SK-MEL-5 (cell line): ENCODE data around the gene COX19. TPM values are rescaled to one million over a fixed set of nuclear protein-coding genes. Genes with fewer than 3 reads are reported as not detected.
"Not testable (repeated sequence)": the region's sequence is repeated elsewhere in the genome, so short reads cannot be mapped to it uniquely, and the experiment has no call there.

Experiments used
- DNase-seq: peaks from one replicate; pipeline ENCODE4 v3.0.0-alpha.2; 2016; ENCODE audit warnings: low read depth, low spot score
- in situ Hi-C: cut with HindIII; loops from 2 replicates; pipeline ENCODE4 v1.10.0; 2016; ENCODE audit warnings: low sequenced_read_pairs, high pct_unique_total_duplicates, low pct_unique_long_range_greater_than_20kb
- total RNA-seq: library from RNA; depleted of rRNA; stranded (reverse); fragments of >200 nt; shearing (Covaris generic); gene quantifications from 2 replicates; pipeline ENCODE4 v1.2.3, GENCODE V29; 2014

The COX19 gene
- total RNA-seq, 1 experiment from 2014 or later: 12.9 TPM

- in situ Hi-C loops: no loop called here
Measured at GRCh38 chr7:1012716-1013095, 37.4 kb upstream of the COX19 start.

GRCh38 chr7:1012004-1012715 lies 36.8 kb upstream of the COX19 start:
- DNase-seq: no peak
- in situ Hi-C loops: no loop called here

More at GRCh38 chr7:1012716-1013095, 37.4 kb upstream of the COX19 start:
- no peak for DNase-seq

GRCh38 chr7:1011297-1012003 lies 36.1 kb upstream of the COX19 start:
- DNase-seq: no peak
- in situ Hi-C loops: no loop called here

- in situ Hi-C loops: no loop called here
- DNase-seq: no peak
Measured at GRCh38 chr7:1010226-1010625, 34.9 kb upstream of the COX19 start.

- no peak for DNase-seq
- in situ Hi-C loops: no loop called here
Measured at GRCh38 chr7:1009747-1010146, 34.4 kb upstream of the COX19 start.

GRCh38 chr7:1008733-1009363 lies 33.5 kb upstream of the COX19 start:
- in situ Hi-C loops: no loop called here

GRCh38 chr7:1007901-1008300 lies 32.6 kb upstream of the COX19 start:
- in situ Hi-C loops: no loop called here
- no peak for DNase-seq

More at GRCh38 chr7:1008733-1009363, 33.5 kb upstream of the COX19 start:
- DNase-seq: no peak

- DNase-seq: no peak
- in situ Hi-C loops: no loop called here
Measured at GRCh38 chr7:1005303-1005702, 30.0 kb upstream of the COX19 start.

- in situ Hi-C loops: no loop called here
Measured at GRCh38 chr7:1004018-1004852, 28.9 kb upstream of the COX19 start.

GRCh38 chr7:1002445-1002844 lies 27.1 kb upstream of the COX19 start:
- DNase-seq, in situ Hi-C loops: not testable (repeated sequence)

More at GRCh38 chr7:1004018-1004852, 28.9 kb upstream of the COX19 start:
- DNase-seq: no peak

GRCh38 chr7:1002026-1002425 lies 26.7 kb upstream of the COX19 start:
- in situ Hi-C loops: not testable (repeated sequence)

GRCh38 chr7:1001069-1001770 lies 25.9 kb upstream of the COX19 start:
- not testable (repeated sequence) for DNase-seq

More at GRCh38 chr7:1002026-1002425, 26.7 kb upstream of the COX19 start:
- DNase-seq: not testable (repeated sequence)

GRCh38 chr7:999941-1000935 lies 24.9 kb upstream of the COX19 start:
- in situ Hi-C loops: no loop called here
- no peak for DNase-seq

More at GRCh38 chr7:1001069-1001770, 25.9 kb upstream of the COX19 start:
- in situ Hi-C loops: not testable (repeated sequence)

GRCh38 chr7:999149-999879 lies 24.0 kb upstream of the COX19 start:
- in situ Hi-C loops: no loop called here
- DNase-seq: no peak
